Panc1 (cell line): ENCODE data around the gene DEFB131B. TPM values are rescaled to one million over a fixed set of nuclear protein-coding genes. Genes with fewer than 3 reads are reported as not detected.
"Not testable (repeated sequence)": the region's sequence is repeated elsewhere in the genome, so short reads cannot be mapped to it uniquely, and the experiment has no call there.

Experiments
- ATAC-seq: fragments of 200-7000 bp; cut with Tn5 transposase; 2 replicates; pipeline ENCODE4 v1.9.1; 2020; ENCODE audit warnings: mild to moderate bottlenecking, moderate library complexity
- BruUV-seq: library from RNA; stranded (reverse); fragments of 400-500 nt; replicated peaks from 2 replicates; lab custom pipeline; 2021; lab: Mats Ljungman, UMichigan
- CTCF ChIA-PET: fragments of 300-600 bp; sonication (Branson Sonifier 250); formaldehyde crosslinking; loops from one replicate; lab custom pipeline; 2022; ENCODE audit warnings: antibody characterized with exemption; lab: Charles Lee
- POLR2A ChIA-PET: fragments of 300-600 bp; sonication (Branson Sonifier 250); formaldehyde crosslinking; loops from one replicate; lab custom pipeline; 2022; ENCODE audit warnings: antibody characterized with exemption; lab: Charles Lee
- DNase-seq: peaks from one replicate; pipeline ENCODE4 v3.0.0-alpha.2; 2010; ENCODE audit warnings: low read depth, low spot score
- H3K27ac ChIP-seq: 2 replicates; pipeline ENCODE4 v1.5.1; 2011; ENCODE audit warnings: mild to moderate bottlenecking, low read length, inconsistent platforms
- H3K27me3 ChIP-seq: fragments of 200-500 bp; sonication (Bioruptor generic); 2 replicates; pipeline ENCODE4 v1.6.0; 2014; ENCODE audit warnings: low read length, inconsistent platforms; ENCODE audit not compliant: control insufficient read depth, insufficient read depth
- H3K36me3 ChIP-seq: fragments of 200-500 bp; sonication (Bioruptor generic); 2 replicates; pipeline ENCODE4 v1.5.1; 2014; ENCODE audit warnings: inconsistent platforms, mild to moderate bottlenecking, low read length, moderate library complexity; ENCODE audit not compliant: control insufficient read depth, insufficient read depth
- H3K4me1 ChIP-seq: 2 replicates; pipeline ENCODE4 v1.5.1; 2011; ENCODE audit warnings: inconsistent platforms, mild to moderate bottlenecking, low read length, moderate library complexity; ENCODE audit not compliant: control insufficient read depth, insufficient read depth
- H3K4me3 ChIP-seq, 2 experiments: 2 replicates each; pipeline ENCODE4 v1.5.1; 2011 to 2012; ENCODE audit warnings: low read depth in 2 of 2, low read length in 2 of 2, mild to moderate bottlenecking in 2 of 2, inconsistent platforms in 1 of 2, moderate library complexity in 1 of 2
- H3K9me3 ChIP-seq: fragments of 200-500 bp; sonication (Bioruptor generic); 2 replicates; pipeline ENCODE4 v1.5.1; 2014; ENCODE audit warnings: low read depth, mild to moderate bottlenecking, inconsistent platforms, low read length, moderate library complexity; ENCODE audit not compliant: control insufficient read depth, insufficient read depth
- CTCF ChIP-seq: fragments of 450-650 bp; IDR thresholded peaks from 2 replicates; pipeline ENCODE4 v1.5.1; 2017; ENCODE audit warnings: mild to moderate bottlenecking
- POLR2AphosphoS5 ChIP-seq: IDR thresholded peaks from 2 replicates; pipeline ENCODE4 v1.6.1; 2012; ENCODE audit warnings: mild to moderate bottlenecking, low read depth, low read length, moderate library complexity
- REST ChIP-seq, 2 experiments: IDR thresholded peaks; 2 replicates each; pipeline ENCODE4 v1.6.1; 2011 to 2012; ENCODE audit warnings: low read depth in 2 of 2, control low read depth in 1 of 2, low read length in 1 of 2, mild to moderate bottlenecking in 1 of 2, moderate library complexity in 1 of 2; ENCODE audit not compliant: insufficient read depth in 1 of 2
- SIN3A ChIP-seq: IDR thresholded peaks from 2 replicates; pipeline ENCODE4 v1.6.1; 2012; ENCODE audit warnings: low read depth, mild to moderate bottlenecking, low read length, moderate library complexity, borderline replicate concordance; ENCODE audit not compliant: insufficient read depth
- TCF7L2 ChIP-seq: IDR thresholded peaks from 2 replicates; pipeline ENCODE4 v1.6.1; 2011; ENCODE audit warnings: mild to moderate bottlenecking, low read depth, low read length, inconsistent platforms
- in situ Hi-C: cut with HindIII; loops from 2 replicates; pipeline ENCODE4 v1.10.0; 2016; ENCODE audit warnings: low sequenced_read_pairs, low pct_unique_long_range_greater_than_20kb
- intact Hi-C: fragments of 100-400 bp; cut with micrococcal nuclease; formaldehyde crosslinking; loops from one replicate; pipeline ENCODE4 v1.10.0; 2022; ENCODE audit not compliant: unreplicated experiment
- total RNA-seq: library from RNA; stranded (reverse); gene quantifications from one replicate; pipeline ENCODE4 v1.2.1, GENCODE V29; 2021; ENCODE audit not compliant: unreplicated experiment

DEFB131B gene
- total RNA-seq, 1 experiment from 2014 or later, result not detected

- no peaks in the 10 kb centered on the region for H3K9me3 ChIP-seq
- TF ChIP-seq POLR2AphosphoS5 (no peak), REST (IDR thresholded peaks at IDR 0.05; ENCODE audit: insufficient read depth in 1 of 2, low read depth in 2 of 2, low read length in 1 of 2) (no peak), SIN3A (no peak), CTCF (no peak), TCF7L2 (no peak)
- POLR2A ChIA-PET, result no interaction called here
- DNase-seq (no peak), ATAC-seq (no peak)
- H3K4me1 ChIP-seq, result no peaks in the 10 kb centered on the region
- CTCF ChIA-PET, result no interaction called here
- intact Hi-C loops (no loop called here), in situ Hi-C loops (no loop called here)
- H3K4me3 ChIP-seq, result no peak overlapping the region
- H3K27ac ChIP-seq, result no peak overlapping the region
- H3K36me3 ChIP-seq, result no peaks in the 10 kb centered on the region
- H3K27me3 ChIP-seq, result no peaks in the 10 kb centered on the region
- BruUV-seq, result no TSS peak
These were observed 30.0 kb downstream of the DEFB131B start for GRCh38 chr11:71908218-71908617.

GRCh38 chr11:71910775-71911174 lies 32.5 kb downstream of the DEFB131B start:
- ATAC-seq, BruUV-seq, CTCF ChIA-PET, H3K36me3 ChIP-seq, H3K9me3 ChIP-seq, in situ Hi-C loops, H3K27ac ChIP-seq, DNase-seq, POLR2A ChIA-PET, H3K27me3 ChIP-seq, H3K4me3 ChIP-seq, H3K4me1 ChIP-seq, intact Hi-C loops: not testable (repeated sequence)

GRCh38 chr11:71911321-71911985 lies 33.2 kb downstream of the DEFB131B start:
- ATAC-seq, intact Hi-C loops, DNase-seq, H3K27me3 ChIP-seq, POLR2A ChIA-PET, in situ Hi-C loops, CTCF ChIA-PET, H3K36me3 ChIP-seq, H3K4me1 ChIP-seq, H3K9me3 ChIP-seq, H3K4me3 ChIP-seq, BruUV-seq, H3K27ac ChIP-seq: not testable (repeated sequence)

- H3K36me3 ChIP-seq, intact Hi-C loops, ATAC-seq, H3K4me1 ChIP-seq, POLR2A ChIA-PET, BruUV-seq, CTCF ChIA-PET, H3K27me3 ChIP-seq, H3K4me3 ChIP-seq, H3K27ac ChIP-seq, H3K9me3 ChIP-seq, DNase-seq, in situ Hi-C loops: not testable (repeated sequence)
These were observed 33.7 kb downstream of the DEFB131B start for GRCh38 chr11:71911986-71912340.
